Astrocyte of the spinal cord (primary cell): Measurements from ENCODE around the gene CFAP20DC.
A peak's percentile ranks its signal among the peaks of the same experiment; 100 is the strongest.
"Not testable (repeated sequence)": the region's sequence is repeated elsewhere in the genome, so short reads cannot be mapped to it uniquely, and the experiment has no call there.

Source experiments
- DNase-seq: peaks from one replicate; pipeline ENCODE4 v3.0.0; 2011; ENCODE audit warnings: low read depth, low spot score
- H3K4me3 ChIP-seq: 2 replicates; pipeline ENCODE4 v1.5.1; 2011; ENCODE audit warnings: low read depth, mild to moderate bottlenecking, low read length, moderate library complexity
- CTCF ChIP-seq: IDR thresholded peaks from 2 replicates; pipeline ENCODE4 v1.5.1; 2012; ENCODE audit warnings: low read depth, mild to moderate bottlenecking, low read length, inconsistent platforms
- in situ Hi-C: cut with HindIII; loops from 2 replicates; pipeline ENCODE4 v1.10.0; 2017; ENCODE audit warnings: low sequenced_read_pairs

The CFAP20DC gene

GRCh38 chr3:58988041-58988440 is 61.8 kb downstream of the CFAP20DC start:
- no peak overlapping the region for H3K4me3 ChIP-seq
- TF ChIP-seq CTCF = no peak
- no peak for DNase-seq
- in situ Hi-C loops = no loop called here

- TF ChIP-seq CTCF = no peak
- DNase-seq = no peak
- in situ Hi-C loops = no loop called here
- no peak overlapping the region for H3K4me3 ChIP-seq
Observed at GRCh38 chr3:58986654-58987053, 63.2 kb downstream of the CFAP20DC start.

GRCh38 chr3:58979840-58980239 is 70.0 kb downstream of the CFAP20DC start:
- in situ Hi-C loops = no loop called here
- H3K4me3 ChIP-seq = no peak overlapping the region
- no peak for DNase-seq
- TF ChIP-seq CTCF = no peak

- in situ Hi-C loops = no loop called here
- no peak overlapping the region for H3K4me3 ChIP-seq
- no peak for TF ChIP-seq CTCF
- peak; percentile 43 for DNase-seq
Observed at GRCh38 chr3:58973796-58974195, 76.0 kb downstream of the CFAP20DC start.

GRCh38 chr3:58967866-58968265 is 82.0 kb downstream of the CFAP20DC start:
- in situ Hi-C loops = not testable (repeated sequence)

GRCh38 chr3:58965865-58966264 is 84.0 kb downstream of the CFAP20DC start:
- no peak for TF ChIP-seq CTCF
- peak; percentile 49 for DNase-seq
- in situ Hi-C loops = no loop called here
- H3K4me3 ChIP-seq = no peak overlapping the region

More at GRCh38 chr3:58967866-58968265, 82.0 kb downstream of the CFAP20DC start:
- H3K4me3 ChIP-seq, DNase-seq: not testable (repeated sequence)

DNA sequence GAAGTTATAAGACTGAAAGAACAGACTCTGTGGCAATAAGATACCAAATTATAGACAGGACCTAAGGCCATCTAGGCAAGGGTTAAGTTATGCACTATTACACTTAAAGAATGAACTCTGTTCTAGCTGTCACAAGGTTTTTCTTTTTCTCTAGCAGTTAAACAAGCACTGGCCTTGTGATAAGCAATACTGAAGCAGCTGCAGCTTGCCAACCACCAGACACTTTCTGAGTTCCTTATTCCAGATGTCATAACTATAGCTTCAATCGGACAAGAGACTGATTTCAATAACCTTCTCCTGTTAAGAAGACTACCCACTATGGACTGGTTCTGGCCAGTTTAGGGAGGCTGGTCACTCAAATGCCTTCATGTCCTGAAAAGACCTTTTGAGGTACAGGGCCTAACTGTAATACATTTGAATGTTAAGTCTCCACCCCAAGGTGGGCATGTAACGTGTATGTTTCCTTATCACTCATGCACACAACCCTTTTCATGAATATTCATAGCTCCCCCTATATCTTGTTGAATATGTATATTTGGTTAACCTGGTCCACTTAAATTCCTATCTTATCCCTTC is 85.8 kb downstream of the CFAP20DC start:
- no peak for DNase-seq
- in situ Hi-C loops = no loop called here
- no peak overlapping the region for H3K4me3 ChIP-seq
- TF ChIP-seq CTCF = no peak
